ENCODE results near the gene ZNF726. TPM values are rescaled to one million over a fixed set of nuclear protein-coding genes. Genes with fewer than 3 reads are reported as not detected.
"Not testable (repeated sequence)": the region's sequence is repeated elsewhere in the genome, so short reads cannot be mapped to it uniquely, and the experiment has no call there.

Gene ZNF726
- 8.2 and 12.1 TPM in 2 replicates for total RNA-seq (2014; rRNA removed; shearing (Covaris generic))

DNA sequence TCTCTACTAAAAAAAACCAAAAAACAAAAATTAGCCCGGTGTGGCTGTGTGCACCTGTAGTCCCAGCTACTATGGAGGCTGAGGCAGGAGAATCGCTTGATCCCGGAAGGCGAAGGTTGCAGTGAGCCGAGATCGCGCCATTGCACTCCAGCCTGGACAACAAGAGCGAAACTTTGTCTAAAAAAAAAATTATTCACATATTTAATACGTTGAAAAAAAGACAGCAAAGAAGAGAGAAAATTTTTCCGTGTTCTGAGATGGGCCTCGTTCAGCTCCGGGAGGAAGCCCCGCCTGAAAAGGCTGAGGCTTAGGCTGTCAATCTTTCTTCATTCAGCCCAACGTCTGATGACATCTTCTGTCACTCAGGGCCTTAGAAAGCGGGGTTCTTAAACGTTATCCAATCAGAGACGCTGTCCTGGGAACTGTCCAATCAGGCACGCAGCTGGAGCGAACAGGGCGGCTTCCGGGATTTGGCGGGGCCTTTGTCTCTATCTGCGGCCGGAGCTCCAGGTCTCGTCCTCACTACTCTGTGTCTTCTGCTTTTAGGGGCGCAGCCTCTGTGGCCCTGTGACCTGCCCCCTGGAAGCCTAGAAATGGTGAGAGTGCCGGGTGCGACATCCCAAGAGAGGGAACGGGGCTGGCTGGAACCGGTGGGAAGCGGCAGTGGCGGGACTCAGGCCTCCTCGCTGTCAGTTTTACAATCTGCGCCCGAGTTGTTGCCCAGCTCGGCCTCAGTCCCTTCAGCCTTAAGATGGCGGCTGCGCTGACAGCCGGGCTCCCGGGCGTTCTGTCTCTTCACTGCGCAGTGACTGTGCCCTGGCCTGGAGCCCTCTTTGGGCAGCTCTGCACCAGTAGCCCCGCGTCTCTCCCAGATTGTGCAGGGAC, at the start of gene ZNF726:
Gene ZNF726, plus strand, starts transcription at position 485 of the 885 bp plus-strand sequence. Its CDS starts 109 bp downstream, at position 594.
- DNase-seq (ENCODE audit: low read depth) = peak; percentile 95

DNA sequence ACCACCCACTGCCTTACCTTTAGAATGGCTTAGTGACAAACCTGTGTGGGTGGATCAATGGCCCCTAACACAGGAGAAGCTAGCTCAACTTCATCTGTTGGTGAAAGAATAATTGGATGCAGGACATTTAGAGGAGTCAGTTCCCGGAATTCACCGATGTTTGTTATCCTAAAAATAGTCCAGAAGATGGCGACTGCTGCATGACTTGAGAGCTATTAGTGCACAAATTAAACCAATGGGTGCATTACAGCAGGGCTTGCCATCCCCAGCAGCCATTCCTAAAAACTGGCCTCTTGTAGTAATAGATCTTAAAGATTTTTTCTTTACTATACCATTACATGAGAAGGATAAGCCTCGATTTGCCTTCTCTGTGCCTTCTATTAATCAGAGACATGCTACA, 46.8 kb upstream of the ZNF726 start:
- DNase-seq (ENCODE audit: low read depth) = no peak

DNA sequence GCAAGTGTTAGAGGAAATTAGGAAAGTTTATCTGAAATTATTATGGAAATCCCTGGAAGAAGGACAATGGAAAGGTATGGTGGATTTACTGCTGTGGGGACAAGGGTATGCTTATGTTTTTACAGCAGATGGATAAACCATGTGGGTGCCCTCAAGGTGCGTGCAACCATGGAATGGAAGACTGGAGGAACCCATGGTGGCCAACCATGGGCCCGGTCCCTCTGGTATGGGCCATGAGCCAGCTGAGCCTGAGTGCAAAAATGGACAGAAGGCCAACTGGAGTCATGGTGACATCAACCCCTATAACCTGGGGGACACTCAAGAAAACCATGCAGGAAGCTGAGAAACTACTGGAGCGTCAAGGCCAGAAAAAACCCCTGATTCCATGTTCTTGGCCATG, 46.1 kb upstream of the ZNF726 start:
- DNase-seq (ENCODE audit: low read depth) = no peak

DNA sequence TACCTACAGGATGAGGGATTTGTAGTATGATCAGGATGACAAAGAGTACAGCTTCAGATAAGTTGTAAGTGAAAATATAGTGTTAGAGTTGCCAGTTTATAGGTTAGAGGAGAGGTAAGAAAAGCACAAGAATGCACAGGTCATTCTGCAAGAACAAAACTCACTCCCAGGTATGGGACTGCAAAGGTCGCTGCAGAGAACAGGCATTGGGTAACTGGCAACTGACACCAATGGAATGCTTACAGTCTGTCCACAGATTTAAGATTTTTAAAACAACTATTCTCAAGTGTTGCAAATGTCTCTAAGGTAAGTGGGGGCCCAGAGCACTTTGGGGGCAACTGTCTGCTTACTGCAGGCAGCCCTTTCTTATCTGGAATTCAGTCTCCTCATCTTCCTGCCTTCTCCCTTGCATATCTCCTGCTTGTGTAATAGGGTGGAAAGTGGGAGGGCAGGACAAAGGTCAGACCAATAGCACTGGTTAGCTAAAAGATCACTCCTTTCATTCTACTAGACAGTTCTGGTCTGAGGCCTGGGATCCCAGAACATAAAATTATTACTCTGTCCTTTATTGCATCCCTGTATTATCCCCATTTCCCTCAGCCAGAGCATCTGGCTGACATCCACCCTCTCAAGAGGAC, 42.3 kb upstream of the ZNF726 start:
- DNase-seq (ENCODE audit: low read depth) = no peak

DNA sequence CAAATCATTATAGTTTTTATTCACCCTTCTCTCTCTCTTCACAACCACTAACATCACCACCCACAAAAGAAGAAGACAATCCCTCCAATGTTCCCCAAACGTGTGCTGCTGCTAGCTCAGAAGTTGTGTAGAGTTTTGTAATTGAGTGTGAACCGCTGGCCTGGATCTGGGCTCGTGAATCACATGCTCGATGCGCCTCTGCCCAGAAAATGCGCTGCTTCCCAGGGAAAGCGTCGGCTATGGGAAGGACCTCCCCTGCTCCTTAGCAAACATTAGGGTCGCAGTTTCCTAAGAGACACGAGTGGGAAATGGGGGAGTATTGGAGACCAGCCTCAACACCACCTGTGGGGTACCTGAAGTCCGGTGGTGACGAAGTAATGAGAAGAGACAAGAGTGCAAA, 38.4 kb upstream of the ZNF726 start:
- no peak for DNase-seq (ENCODE audit: low read depth)

DNA sequence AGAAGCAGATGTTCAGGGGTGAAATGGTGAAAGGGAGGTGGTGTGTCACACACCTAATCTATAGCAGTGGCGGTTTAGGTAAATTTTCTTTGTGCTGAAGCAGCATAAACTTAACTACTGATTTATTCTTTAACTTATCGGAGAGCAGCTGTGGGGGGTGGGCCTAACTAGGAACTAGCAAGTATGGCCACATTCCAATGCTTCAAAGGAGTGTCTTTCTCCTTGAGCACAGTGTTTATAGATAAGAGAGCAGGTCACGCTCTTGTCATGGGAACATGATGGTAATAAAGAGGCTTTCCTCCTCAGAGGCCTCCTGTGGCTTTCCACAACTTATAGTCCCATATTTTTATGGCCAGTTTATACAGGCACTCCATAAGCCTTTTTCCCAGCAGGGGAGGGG, 37.9 kb upstream of the ZNF726 start:
- DNase-seq (ENCODE audit: low read depth) = not testable (repeated sequence)

DNA sequence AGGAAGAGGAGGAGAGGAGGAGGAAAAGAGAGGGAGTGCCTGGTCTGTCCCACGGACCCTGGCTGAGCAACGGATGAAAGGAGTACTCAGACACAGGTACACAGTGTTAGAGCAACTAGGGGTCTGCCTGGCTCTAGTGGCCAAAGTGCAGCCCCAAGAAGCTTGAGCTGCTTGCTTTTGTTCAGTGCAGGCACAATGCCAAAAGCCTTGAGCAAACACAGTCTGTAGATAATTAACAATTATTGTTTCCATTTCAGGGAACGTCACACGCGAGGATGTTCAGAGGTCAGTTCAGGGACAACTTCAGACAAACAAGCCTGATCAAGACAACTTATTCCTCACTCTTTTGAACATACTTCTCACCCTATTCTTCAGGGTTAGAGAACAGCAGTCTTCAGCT, 32.2 kb upstream of the ZNF726 start:
- DNase-seq (ENCODE audit: low read depth) = peak; percentile 10

DNA sequence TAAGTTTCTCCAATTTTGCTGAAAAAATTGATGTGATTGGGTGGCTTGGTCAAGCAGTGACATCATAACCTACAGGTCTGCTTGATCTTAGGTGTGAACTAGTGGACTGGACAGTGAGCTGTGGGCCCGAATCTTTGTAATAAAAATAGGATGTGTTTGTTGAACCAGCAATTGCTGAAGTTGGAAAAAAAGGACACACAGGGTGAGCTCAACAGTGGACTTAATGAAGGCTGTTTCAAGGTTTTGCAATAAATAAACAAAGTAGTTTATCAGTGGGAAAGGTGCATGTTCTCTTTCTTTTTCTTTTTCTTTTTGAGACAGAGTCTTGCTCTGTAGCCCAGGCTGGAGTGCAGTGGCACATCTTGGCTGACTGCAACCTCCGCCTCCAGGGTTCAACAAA, 30.3 kb upstream of the ZNF726 start:
- DNase-seq (ENCODE audit: low read depth) = no peak

DNA sequence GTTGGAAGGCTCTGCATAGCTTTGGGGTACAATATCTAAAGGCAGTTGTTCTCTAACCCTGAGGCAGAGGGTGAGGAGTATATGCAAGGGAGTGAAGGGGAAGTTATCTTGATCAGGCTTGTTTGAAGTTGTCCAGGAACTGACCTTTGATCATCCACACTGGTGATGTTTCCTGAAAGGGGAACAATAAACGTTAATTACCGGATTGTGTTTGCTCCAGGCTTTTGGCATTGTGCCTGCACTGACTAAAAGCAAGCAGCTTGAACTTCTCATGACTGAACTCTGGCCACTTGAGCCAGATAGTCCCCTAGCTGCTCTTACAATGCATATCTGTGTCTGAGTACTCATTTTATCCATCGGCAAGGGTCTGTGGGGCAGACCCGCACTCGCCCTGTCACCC, 27.0 kb upstream of the ZNF726 start:
- peak; percentile 8 for DNase-seq (ENCODE audit: low read depth)

DNA sequence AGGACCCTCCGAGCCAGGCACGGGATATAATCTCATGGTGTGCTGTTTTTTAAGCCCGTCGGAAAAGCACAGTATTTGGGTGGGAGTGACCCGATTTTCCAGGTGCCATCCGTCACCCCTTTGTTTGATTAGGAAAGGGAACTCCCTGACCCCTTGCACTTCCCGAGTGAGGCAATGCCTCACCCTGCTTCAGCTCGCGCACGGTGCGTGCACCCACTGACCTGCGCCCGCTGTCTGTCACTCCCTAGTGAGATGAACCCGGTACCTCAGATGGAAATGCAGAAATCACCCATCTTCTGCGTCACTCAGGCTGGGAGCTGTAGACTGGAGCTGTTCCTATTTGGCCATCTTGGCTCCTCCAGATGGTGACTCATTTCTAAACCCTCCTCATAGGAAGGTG, 18.6 kb upstream of the ZNF726 start:
- DNase-seq (ENCODE audit: low read depth) = not testable (repeated sequence)

DNA sequence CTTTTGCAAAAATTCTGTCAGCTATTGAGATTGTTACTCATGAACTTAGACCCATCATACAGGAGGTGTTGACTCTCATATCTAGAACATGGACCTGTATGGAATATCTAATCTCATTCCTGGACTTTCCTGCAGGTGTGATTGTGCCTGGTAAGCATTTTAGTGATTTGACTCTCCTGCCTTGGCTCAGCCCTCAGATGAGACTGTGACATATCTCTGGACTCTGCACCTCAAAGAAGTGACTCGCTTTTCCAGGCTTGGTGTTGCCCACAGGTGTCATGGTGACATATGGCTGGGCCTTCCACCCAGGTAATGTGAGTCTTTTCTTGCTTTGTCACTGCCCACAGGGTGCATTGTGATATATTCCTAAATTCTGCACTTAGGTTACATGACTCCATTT, 17.8 kb upstream of the ZNF726 start:
- no peak for DNase-seq (ENCODE audit: low read depth)

DNA sequence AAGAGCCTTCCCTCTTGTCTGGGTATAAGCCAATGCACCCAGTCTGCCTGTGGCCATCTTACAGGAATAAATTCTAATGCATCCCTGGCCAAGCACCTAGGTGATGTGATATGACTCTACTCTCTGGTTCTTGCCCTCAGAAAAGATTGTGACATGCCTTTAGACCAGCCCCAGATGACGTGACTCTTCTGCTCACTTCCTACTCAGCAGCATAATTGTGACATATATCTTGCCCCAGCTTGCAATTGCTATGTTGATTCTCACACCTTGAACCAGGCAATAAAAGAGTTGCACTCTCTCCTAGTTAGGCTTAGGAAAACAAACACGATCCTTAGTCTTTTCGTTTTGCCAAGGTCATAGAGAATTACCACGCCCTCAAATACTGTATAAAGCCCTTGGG, 13.3 kb upstream of the ZNF726 start:
- no peak for DNase-seq (ENCODE audit: low read depth)

DNA sequence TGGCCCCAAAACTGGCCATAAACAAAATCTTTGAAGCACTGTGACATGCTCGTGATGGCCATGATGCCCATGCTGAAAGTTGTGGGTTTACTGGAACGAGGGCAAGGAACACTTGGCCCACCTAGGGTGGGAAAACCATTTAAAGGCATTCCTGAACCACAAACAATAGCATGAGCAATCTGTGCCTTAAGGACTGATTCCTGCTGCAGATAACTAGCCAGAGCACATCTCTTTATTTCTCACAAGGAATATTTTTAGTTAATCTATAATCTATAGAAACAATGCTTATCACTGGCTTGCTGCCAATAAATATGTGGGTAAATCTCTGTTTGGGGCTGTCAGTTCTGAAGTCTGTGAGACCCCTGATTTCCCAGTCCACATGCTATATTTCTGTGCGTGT, 10.3 kb upstream of the ZNF726 start:
- DNase-seq (ENCODE audit: low read depth) = no peak

DNA sequence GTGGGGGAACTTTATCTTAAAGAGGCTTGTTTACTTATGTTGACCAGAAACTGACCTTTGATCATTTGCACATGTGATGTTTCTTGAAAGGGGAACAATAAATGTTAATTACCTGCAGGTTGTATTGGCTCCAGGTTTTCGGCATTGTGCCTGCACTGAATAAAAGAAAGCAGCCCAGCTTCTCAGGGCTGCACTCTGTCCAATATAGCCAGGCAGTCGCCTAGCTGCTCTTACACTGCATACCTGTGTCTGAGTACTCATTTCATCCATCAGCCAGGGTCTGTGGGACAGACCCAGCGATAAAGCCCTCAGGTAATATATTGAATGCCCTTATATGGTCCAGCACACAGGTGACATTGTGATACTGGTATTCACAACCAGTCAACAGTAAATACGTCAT, 8.9 kb upstream of the ZNF726 start:
- no peak for DNase-seq (ENCODE audit: low read depth)

DNA sequence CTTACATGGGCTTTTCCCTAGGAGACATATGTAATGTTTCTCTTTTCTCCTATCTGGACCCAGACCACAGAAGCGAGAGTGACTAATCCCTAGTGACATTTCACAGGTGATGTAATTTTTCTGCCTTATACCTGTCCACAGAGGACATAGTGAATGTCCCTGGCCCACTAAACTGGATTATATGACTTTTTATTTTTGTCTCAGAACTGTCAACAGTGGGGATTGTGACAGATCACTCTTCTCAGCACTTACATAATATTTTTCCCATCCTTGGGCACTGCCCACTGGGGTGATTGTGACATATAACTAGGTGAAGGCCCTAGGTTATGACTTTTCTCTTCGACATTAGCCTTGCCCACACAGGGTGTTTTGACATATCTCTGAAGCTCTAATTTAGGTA, 7.9 kb upstream of the ZNF726 start:
- DNase-seq (ENCODE audit: low read depth) = no peak

DNA sequence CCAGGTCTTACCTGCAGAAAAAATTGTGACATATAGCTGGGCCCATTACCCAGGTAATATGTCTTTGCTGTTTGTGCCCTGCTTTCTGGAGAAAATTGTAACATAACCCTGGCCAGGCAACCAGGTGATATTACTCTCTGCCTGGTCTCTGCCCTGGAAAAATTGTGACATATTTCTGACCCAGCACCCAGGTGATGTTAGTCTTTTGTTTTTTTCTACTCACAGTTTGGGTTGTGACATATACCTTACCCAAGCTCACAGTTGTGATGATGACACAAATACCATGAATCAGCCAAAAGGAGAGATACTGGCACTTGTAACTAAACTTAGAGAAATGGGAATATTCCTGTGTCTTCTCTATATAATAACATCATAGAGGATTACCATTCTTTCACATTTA, 6.5 kb upstream of the ZNF726 start:
- DNase-seq (ENCODE audit: low read depth) = no peak

DNA sequence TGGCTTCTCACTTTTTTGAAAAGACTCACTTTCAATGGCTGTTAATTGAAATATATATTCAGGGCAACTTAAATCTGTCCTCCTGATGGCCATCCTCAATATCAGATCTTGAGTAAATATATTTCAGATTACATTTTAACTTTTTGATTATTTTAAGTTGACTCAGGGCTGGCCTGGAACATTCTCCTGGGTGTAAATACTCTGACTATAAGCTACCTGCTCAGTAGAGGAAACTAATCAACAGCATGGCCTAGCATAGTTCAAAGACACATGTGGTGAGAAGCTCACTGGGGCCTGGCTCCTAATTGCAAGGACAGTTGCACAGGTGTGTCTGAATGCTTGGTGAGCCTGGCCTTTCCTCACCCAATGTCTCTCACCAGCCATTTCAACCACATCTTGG, 5.5 kb upstream of the ZNF726 start:
- DNase-seq (ENCODE audit: low read depth) = no peak

DNA sequence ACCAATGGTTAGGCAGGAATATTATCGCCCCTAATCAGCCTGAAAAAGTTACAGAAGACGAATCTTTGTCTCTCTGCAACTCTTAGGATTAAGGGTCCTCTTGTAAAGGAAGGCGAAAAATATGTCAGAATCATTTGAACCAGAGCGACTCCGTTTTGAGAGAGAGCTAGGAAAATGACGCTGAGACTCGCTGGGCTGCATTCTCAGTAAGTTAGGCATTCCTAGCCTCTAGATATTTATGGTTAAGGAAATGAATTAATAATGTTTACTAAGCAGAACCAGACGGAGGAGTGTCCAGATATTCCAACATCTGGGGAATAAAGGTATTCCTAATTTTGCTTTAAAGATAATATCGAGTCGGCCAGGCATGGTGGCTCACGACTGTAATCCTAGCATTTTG, 755 bp upstream of the ZNF726 start:
- no peak for DNase-seq (ENCODE audit: low read depth)

DNA sequence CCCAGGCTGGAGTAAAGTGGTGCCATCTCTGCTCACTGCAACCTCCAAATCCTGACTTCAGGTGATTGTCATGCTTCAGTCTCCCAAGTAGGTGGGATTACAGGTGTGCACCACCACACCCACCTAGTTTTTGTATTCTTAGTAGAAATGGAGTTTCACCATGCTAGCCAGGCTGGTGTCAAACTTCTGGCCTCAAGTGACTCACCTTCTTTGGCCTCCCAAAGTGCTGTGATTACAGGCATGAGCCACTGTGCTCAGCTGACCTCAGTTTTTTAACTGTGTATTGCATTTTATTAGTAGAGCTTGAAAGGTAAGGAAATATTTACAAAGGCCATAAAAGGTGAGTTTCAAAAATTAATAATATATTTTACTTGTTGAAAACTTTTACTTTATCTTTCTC, 2.3 kb downstream of the ZNF726 start:
- DNase-seq (ENCODE audit: low read depth) = peak; percentile 56

DNA sequence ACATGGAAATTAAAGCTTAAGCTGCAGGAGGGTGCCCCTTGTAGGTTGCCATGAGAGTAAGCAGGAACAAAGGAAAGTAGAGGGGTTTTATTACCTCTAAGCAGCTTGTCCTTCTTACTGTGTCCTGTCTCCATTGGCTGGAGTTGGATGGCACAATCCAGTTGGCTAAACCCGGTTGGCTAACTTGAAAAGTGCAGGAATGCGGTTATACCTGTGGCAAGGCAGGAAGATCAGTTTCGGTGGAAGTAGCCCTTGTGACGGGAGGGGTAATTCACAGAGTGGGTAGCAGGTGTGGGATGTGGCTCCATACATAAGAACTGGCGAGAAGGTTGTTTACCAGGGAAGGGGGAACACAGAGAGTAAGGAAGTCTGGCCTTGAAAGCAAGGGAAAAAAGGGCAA, 3.2 kb downstream of the ZNF726 start:
- DNase-seq (ENCODE audit: low read depth) = no peak

DNA sequence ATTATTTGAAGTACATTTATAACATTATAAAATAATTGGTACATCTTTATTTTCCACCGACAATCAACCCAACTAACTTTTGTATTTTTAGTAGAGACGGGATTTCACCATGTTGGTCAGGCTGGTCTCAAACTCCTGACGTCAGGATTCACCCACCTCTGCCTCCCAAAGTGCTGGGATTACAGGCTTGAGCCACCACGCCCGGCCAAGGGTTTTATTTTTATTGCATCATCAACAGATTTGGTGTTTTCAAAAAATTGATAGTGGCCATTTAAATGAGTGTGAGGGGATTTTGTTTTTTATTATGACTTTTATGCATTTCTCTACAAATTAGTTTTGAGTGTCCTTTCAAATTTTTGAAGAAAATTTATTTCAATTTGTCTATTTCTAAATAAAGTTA, 10.6 kb downstream of the ZNF726 start:
- DNase-seq (ENCODE audit: low read depth) = no peak

DNA sequence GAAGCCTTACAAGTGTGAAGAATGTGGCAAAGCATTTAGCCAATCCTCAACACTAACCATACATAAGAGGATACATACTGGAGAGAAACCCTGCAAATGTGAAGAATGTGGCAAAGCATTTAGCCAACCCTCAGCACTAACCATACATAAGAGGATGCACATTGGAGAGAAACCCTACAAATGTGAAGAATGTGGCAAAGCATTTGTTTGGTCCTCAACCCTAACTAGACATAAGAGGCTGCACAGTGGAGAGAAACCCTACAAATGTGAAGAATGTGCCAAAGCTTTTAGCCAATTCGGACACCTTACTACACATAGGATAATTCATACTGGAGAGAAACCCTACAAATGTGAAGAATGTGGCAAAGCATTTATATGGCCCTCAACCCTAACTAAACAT, 18.2 kb downstream of the ZNF726 start:
- DNase-seq (ENCODE audit: low read depth) = no peak

DNA sequence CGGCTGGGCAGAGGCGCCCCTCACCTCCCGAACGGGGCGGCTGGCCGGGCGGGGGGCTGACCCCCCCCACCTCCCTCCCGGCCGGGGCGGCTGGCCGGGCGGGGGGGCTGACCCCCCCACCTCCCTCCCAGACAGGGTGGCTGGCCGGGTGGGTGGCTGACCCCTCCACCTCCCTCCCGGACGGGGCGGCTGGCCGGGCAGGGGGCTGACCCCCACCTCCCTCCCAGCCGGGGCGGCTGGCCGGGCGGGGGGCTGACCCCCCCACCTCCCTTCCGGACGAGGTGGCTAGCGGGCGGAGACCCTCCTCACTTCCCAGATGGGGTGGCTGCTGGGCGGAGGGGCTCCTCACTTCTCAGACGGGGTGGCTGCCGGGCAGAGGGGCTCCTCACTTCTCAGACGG, 22.3 kb downstream of the ZNF726 start:
- DNase-seq (ENCODE audit: low read depth) = not testable (repeated sequence)

Measured in M059J (cell line).